Measurements from ENCODE around the gene DSPP. TPM values are rescaled to one million over a fixed set of nuclear protein-coding genes. Genes with fewer than 3 reads are reported as not detected.

The DSPP gene
- total RNA-seq, 3 donors from 2014 or later (not counting 1 experiment from before 2014, with no cell fraction given): not detected

DNA sequence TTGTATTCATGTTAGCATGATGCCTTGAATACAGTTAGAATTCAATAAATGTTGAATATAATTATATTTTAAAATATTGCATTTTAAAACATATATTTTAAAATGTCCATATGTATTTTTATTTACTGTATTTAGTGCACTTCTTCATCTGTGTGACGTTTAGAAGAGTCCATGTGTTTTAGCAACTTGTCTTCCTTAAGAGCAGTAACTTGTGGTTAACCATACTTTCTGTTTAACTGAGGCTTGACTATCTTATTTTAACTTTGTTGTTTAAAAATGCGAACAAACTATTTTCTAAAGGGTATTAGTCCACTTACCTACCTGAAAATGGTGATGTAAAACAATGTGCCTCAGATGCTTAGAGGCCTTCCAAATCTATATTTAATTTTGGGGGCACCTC lies 42.6 kb downstream of the DSPP start:
- ATAC-seq: no peak
- no peak for TF ChIP-seq CTCF (IDR thresholded peaks at IDR 0.05)
- 60% methylated on average over 1 of the region's 2 CpGs for WGBS (ENCODE audit: insufficient coverage)
- no peak overlapping the region for H3K27ac Mint-ChIP-seq
- intact Hi-C loops (cut with micrococcal nuclease): no loop called here
- peaks cover 4 to 27% of the 10 kb centered on the region in 2 donors for H3K27me3 Mint-ChIP-seq (ENCODE audit: low read depth in 2 of 2)
- DNase-seq: no peak
- H3K36me3 Mint-ChIP-seq: no peaks in the 10 kb centered on the region
- H3K9me3 Mint-ChIP-seq: no peaks in the 10 kb centered on the region
- Histone ChIP-seq H3K27me3 (ENCODE audit: control insufficient read depth, insufficient read depth, low read length) (no peaks in the 10 kb centered on the region), H3K4me3 (ENCODE audit: low read length) (no peak overlapping the region), H3K9me3 (ENCODE audit: control insufficient read depth, insufficient read depth, low read length) (no peaks in the 10 kb centered on the region), H3K4me1 (ENCODE audit: control insufficient read depth, insufficient read depth, low read length) (no peaks in the 10 kb centered on the region), H3K27ac (ENCODE audit: low read length) (no peak overlapping the region), H3K36me3 (ENCODE audit: control insufficient read depth, insufficient read depth, low read length) (no peaks in the 10 kb centered on the region)
- H3K4me3 Mint-ChIP-seq: no peak overlapping the region
- no peaks in the 10 kb centered on the region for H3K4me1 Mint-ChIP-seq

DNA sequence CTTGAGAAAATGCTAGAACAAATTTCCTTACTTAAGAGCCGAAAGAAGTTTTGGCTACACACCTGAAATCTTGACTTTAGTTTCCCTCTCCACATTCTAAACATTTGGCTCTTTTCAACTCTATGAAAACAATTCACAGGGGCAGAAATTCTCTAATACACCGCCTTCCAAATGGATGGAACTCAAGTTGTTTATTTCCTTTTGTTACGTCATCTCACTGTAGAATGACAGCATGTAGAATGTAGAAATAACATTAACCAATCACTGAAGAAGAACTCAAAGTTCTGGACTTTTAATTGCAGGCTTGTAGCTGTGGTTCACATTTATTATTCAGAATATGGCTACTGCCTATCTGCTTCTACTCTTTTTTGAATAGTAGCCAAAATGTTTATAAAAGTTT lies 43.6 kb downstream of the DSPP start:
- 91% methylated on average over 2 of the region's 3 CpGs for WGBS (ENCODE audit: insufficient coverage)
- Mint-ChIP-seq H3K4me3 (no peak overlapping the region), H3K4me1 (no peaks in the 10 kb centered on the region), H3K9me3 (no peaks in the 10 kb centered on the region), H3K27ac (no peak overlapping the region), H3K27me3 (ENCODE audit: low read depth in 2 of 2) (peaks cover 4 to 27% of the 10 kb centered on the region in 2 donors), H3K36me3 (no peaks in the 10 kb centered on the region)
- Histone ChIP-seq H3K36me3 (ENCODE audit: control insufficient read depth, insufficient read depth, low read length) (no peaks in the 10 kb centered on the region), H3K9me3 (ENCODE audit: control insufficient read depth, insufficient read depth, low read length) (no peaks in the 10 kb centered on the region), H3K4me1 (ENCODE audit: control insufficient read depth, insufficient read depth, low read length) (no peaks in the 10 kb centered on the region), H3K27ac (ENCODE audit: low read length) (no peak overlapping the region), H3K4me3 (ENCODE audit: low read length) (no peak overlapping the region), H3K27me3 (ENCODE audit: control insufficient read depth, insufficient read depth, low read length) (no peaks in the 10 kb centered on the region)
- DNase-seq: no peak
- intact Hi-C loops (cut with micrococcal nuclease): no loop called here
- no peak for TF ChIP-seq CTCF (IDR thresholded peaks at IDR 0.05)
- ATAC-seq: no peak

GRCh38 chr4:87654487-87655044 lies 46.2 kb downstream of the DSPP start:
- no peak for TF ChIP-seq CTCF (IDR thresholded peaks at IDR 0.05)
- intact Hi-C loops (cut with micrococcal nuclease): no loop called here
- DNase-seq (no peak), ATAC-seq (no peak)
- H3K27ac Mint-ChIP-seq: no peak overlapping the region
- Histone ChIP-seq H3K9me3 (ENCODE audit: control insufficient read depth, insufficient read depth, low read length) (no peaks in the 10 kb centered on the region), H3K27me3 (ENCODE audit: control insufficient read depth, insufficient read depth, low read length) (no peaks in the 10 kb centered on the region), H3K4me1 (ENCODE audit: control insufficient read depth, insufficient read depth, low read length) (no peaks in the 10 kb centered on the region), H3K27ac (ENCODE audit: low read length) (no peak overlapping the region), H3K36me3 (ENCODE audit: control insufficient read depth, insufficient read depth, low read length) (no peaks in the 10 kb centered on the region), H3K4me3 (ENCODE audit: low read length) (no peak overlapping the region)
- WGBS (ENCODE audit: insufficient coverage): 80% methylated on average over 1 of the region's 1 CpG
- H3K4me3 Mint-ChIP-seq: no peak overlapping the region
- no peaks in the 10 kb centered on the region for H3K4me1 Mint-ChIP-seq
- H3K27me3 Mint-ChIP-seq (ENCODE audit: low read depth in 2 of 2): peaks cover 3 to 17% of the 10 kb centered on the region in 2 donors
- no peaks in the 10 kb centered on the region for H3K36me3 Mint-ChIP-seq
- no peaks in the 10 kb centered on the region for H3K9me3 Mint-ChIP-seq

DNA sequence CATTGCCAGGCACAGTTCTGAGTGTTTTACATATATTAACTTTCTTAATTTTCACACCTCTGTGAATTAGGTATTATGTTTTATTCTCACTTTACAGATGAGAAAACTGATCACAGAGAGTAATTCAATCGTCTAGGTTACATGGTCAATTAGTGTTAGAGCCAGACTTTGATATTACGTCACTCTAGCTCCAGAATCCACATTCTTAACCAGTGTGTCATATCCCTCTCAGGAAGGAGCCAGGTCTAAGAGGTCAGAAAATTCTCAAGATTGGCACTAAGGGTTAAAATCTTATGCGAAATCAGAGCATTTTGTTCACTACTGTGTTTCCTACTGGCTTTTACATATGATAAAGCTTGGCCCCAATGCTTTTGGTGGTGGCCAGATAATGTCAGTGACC lies 49.2 kb downstream of the DSPP start:
- ATAC-seq: no peak
- no peak for DNase-seq
- no peaks in the 10 kb centered on the region for H3K36me3 ChIP-seq (ENCODE audit: control insufficient read depth, insufficient read depth, low read length)
- no peaks in the 10 kb centered on the region for H3K4me1 Mint-ChIP-seq
- H3K27me3 Mint-ChIP-seq (ENCODE audit: low read depth in 2 of 2): peaks cover 10 to 18% of the 10 kb centered on the region in 2 donors
- H3K27ac ChIP-seq (ENCODE audit: low read length): no peak overlapping the region
- intact Hi-C loops (cut with micrococcal nuclease): no loop called here
- H3K36me3 Mint-ChIP-seq: no peaks in the 10 kb centered on the region
- no peak overlapping the region for H3K27ac Mint-ChIP-seq
- H3K9me3 Mint-ChIP-seq: no peaks in the 10 kb centered on the region
- no peaks in the 10 kb centered on the region for H3K9me3 ChIP-seq (ENCODE audit: control insufficient read depth, insufficient read depth, low read length)
- WGBS (ENCODE audit: insufficient coverage): 83% methylated on average over 3 of the region's 3 CpGs
- no peak for TF ChIP-seq CTCF (IDR thresholded peaks at IDR 0.05)
- no peaks in the 10 kb centered on the region for H3K27me3 ChIP-seq (ENCODE audit: control insufficient read depth, insufficient read depth, low read length)
- H3K4me3 Mint-ChIP-seq: no peak overlapping the region
- H3K4me3 ChIP-seq (ENCODE audit: low read length): no peak overlapping the region
- no peaks in the 10 kb centered on the region for H3K4me1 ChIP-seq (ENCODE audit: control insufficient read depth, insufficient read depth, low read length)
